Stimulated activated CD4-positive, alpha-beta T cell treated with anti-CD3 and anti-CD28 coated beads, TNF-alpha, amount 100 ng/mL, for 4 hours (primary cell): ENCODE results near the gene GBF1.

Experiments
- DNase-seq, 3 experiments: peaks; one replicate each; pipeline ENCODE4 v3.0.0-alpha.2; 2020; ENCODE audit warnings: low read depth in 3 of 3

GBF1 gene

GRCh38 chr10:102421757-102422512, 176.6 kb downstream of the GBF1 start:
- DNase-seq: no peak

GRCh38 chr10:102422545-102423129, 177.3 kb downstream of the GBF1 start:
- no peak for DNase-seq

GRCh38 chr10:102423372-102423968, 178.1 kb downstream of the GBF1 start:
- DNase-seq: no peak

- DNase-seq: no peak
Measured at GRCh38 chr10:102424145-102424544, 178.8 kb downstream of the GBF1 start.

- no peak for DNase-seq
Measured at GRCh38 chr10:102424916-102425315, 179.6 kb downstream of the GBF1 start.

- DNase-seq: no peak
Measured at GRCh38 chr10:102425444-102425843, 180.1 kb downstream of the GBF1 start.

GRCh38 chr10:102426803-102427287, 181.5 kb downstream of the GBF1 start:
- no peak for DNase-seq

GRCh38 chr10:102429468-102429867, 184.1 kb downstream of the GBF1 start:
- no peak for DNase-seq

GRCh38 chr10:102431452-102432124, 186.3 kb downstream of the GBF1 start:
- DNase-seq: no peak
